Measurements from ENCODE around the gene KLF1. TPM values are rescaled to one million over a fixed set of nuclear protein-coding genes. Genes with fewer than 3 reads are reported as not detected.

The KLF1 gene
- total and polyA plus RNA-seq, 2 of the 13 experiments (the other 11 are each of a cell fraction or from before 2014, with no cell fraction given), result not detected

DNA sequence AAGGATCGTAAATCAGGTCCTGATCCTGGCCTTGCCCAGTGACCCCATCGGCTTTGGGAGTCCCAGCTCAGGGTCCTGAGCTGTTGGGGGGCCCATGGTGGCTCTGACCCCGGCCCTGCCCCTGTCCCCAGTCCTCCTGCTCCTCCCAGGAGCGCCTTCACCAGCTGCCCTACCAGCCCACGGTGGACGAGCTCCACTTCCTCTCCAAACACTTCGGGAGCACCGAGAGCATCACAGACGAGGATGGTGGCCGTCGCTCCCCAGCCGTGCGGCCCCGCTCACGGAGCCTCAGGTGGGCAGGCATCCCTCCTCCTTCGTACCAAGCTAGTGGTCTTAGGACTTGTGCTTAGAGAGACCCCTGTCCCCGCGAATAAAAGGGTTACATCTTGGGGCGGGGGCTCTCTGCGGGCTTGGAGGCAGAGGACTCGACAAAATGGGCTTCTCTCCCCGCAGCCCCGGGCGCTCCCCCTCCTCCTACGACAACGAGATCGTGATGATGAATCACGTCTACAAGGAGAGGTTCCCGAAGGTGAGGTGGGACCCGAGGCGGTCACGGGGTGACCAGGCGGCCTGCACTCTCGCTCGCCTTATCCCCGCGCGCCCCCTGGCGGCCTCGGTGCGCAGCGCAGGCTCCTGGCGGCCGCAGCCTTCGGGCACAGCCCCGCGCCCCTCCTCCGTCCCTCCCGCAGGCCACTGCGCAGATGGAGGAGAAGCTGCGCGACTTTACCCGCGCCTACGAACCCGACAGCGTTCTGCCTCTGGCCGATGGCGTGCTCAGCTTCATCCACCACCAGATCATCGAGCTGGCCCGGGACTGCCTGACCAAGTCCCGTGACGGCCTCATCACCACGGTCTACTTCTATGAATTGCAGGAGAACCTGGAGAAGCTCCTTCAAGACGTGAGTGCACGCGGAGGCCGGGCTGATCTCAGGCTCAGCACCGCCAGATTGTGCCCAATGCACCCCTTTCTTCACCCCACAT, 39.6 kb downstream of the KLF1 start (continued):
- TF ChIP-seq ZNF337 (CRISPR knock-in tag; IDR thresholded peaks at IDR 0.05; ENCODE audit: borderline replicate concordance, low read depth) (no peak), ZNF558 (CRISPR knock-in tag; IDR thresholded peaks at IDR 0.05; ENCODE audit: borderline replicate concordance) (no peak), XRCC5 (optimal IDR thresholded peaks at IDR 0.05; ENCODE audit: low read length) (peak; percentile 68), MEIS2 (CRISPR knock-in tag; IDR thresholded peaks at IDR 0.05) (no peak), KDM5B (CRISPR knock-in tag; IDR thresholded peaks at IDR 0.05; ENCODE audit: borderline replicate concordance) (peak; percentile 19; the same call in 1 of the 2 replicates), ZNF235 (CRISPR knock-in tag; IDR thresholded peaks at IDR 0.05; ENCODE audit: borderline replicate concordance) (no peak), SMYD3 (CRISPR knock-in tag; IDR thresholded peaks at IDR 0.05) (no peak), FOSL1 (CRISPR knock-in tag; IDR thresholded peaks at IDR 0.05; ENCODE audit: borderline replicate concordance) (no peak), ZNF20 (CRISPR knock-in tag; IDR thresholded peaks at IDR 0.05) (no peak), ZNF205 (CRISPR knock-in tag; IDR thresholded peaks at IDR 0.05) (0 out of 2 replicates have a peak, but pooled peaks have one; percentile 15), MIXL1 (CRISPR knock-in tag; IDR thresholded peaks at IDR 0.05) (no peak), NR1H2 (CRISPR knock-in tag; IDR thresholded peaks at IDR 0.05; ENCODE audit: borderline replicate concordance, low read depth) (no peak), CCAR2 (optimal IDR thresholded peaks at IDR 0.05; ENCODE audit: low read depth, low read length) (no peak), SMARCE1 (IDR thresholded peaks at IDR 0.05; ENCODE audit: borderline replicate concordance) (no peak), SNRNP70 (IDR thresholded peaks at IDR 0.05; ENCODE audit: low read depth, low read length) (no peak), ZFX (CRISPR knock-in tag; IDR thresholded peaks at IDR 0.05; ENCODE audit: low read depth) (peak; percentile 57), ZNF10 (CRISPR knock-in tag; IDR thresholded peaks at IDR 0.05; ENCODE audit: borderline replicate concordance, low read depth) (no peak), ZNF274 (CRISPR knock-in tag; IDR thresholded peaks at IDR 0.05) (no peak)
- TF ChIP-seq, protein P1, sequence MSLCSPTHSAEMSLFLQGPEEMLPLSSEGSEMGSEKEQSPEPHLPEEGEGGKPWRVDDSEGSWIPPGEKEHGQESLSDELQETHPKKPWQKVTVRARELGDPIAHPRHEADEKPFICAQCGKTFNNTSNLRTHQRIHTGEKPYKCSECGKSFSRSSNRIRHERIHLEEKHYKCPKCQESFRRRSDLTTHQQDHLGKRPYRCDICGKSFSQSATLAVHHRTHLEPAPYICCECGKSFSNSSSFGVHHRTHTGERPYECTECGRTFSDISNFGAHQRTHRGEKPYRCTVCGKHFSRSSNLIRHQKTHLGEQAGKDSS (CRISPR knock-in tag; IDR thresholded peaks at IDR 0.05; ENCODE audit: borderline replicate concordance, low read depth), result 0 out of 2 replicates have a peak, but pooled peaks have one; percentile 54
- TF ChIP-seq, protein P2, sequence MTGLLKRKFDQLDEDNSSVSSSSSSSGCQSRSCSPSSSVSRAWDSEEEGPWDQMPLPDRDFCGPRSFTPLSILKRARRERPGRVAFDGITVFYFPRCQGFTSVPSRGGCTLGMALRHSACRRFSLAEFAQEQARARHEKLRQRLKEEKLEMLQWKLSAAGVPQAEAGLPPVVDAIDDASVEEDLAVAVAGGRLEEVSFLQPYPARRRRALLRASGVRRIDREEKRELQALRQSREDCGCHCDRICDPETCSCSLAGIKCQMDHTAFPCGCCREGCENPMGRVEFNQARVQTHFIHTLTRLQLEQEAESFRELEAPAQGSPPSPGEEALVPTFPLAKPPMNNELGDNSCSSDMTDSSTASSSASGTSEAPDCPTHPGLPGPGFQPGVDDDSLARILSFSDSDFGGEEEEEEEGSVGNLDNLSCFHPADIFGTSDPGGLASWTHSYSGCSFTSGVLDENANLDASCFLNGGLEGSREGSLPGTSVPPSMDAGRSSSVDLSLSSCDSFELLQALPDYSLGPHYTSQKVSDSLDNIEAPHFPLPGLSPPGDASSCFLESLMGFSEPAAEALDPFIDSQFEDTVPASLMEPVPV (CRISPR knock-in tag; IDR thresholded peaks at IDR 0.05), result 0 out of 2 replicates have a peak, but pooled peaks have one; percentile 55
- TF ChIP-seq, protein P3, sequence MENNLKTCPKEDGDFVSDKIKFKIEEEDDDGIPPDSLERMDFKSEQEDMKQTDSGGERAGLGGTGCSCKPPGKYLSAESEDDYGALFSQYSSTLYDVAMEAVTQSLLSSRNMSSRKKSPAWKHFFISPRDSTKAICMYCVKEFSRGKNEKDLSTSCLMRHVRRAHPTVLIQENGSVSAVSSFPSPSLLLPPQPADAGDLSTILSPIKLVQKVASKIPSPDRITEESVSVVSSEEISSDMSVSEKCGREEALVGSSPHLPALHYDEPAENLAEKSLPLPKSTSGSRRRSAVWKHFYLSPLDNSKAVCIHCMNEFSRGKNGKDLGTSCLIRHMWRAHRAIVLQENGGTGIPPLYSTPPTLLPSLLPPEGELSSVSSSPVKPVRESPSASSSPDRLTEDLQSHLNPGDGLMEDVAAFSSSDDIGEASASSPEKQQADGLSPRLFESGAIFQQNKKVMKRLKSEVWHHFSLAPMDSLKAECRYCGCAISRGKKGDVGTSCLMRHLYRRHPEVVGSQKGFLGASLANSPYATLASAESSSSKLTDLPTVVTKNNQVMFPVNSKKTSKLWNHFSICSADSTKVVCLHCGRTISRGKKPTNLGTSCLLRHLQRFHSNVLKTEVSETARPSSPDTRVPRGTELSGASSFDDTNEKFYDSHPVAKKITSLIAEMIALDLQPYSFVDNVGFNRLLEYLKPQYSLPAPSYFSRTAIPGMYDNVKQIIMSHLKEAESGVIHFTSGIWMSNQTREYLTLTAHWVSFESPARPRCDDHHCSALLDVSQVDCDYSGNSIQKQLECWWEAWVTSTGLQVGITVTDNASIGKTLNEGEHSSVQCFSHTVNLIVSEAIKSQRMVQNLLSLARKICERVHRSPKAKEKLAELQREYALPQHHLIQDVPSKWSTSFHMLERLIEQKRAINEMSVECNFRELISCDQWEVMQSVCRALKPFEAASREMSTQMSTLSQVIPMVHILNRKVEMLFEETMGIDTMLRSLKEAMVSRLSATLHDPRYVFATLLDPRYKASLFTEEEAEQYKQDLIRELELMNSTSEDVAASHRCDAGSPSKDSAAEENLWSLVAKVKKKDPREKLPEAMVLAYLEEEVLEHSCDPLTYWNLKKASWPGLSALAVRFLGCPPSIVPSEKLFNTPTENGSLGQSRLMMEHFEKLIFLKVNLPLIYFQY (CRISPR knock-in tag; IDR thresholded peaks at IDR 0.05; ENCODE audit: borderline replicate concordance), result no peak
